ENCODE data around the gene TRIM46. TPM values are rescaled to one million over a fixed set of nuclear protein-coding genes. Genes with fewer than 3 reads are reported as not detected.
"Not testable (repeated sequence)": the region's sequence is repeated elsewhere in the genome, so short reads cannot be mapped to it uniquely, and the experiment has no call there.

TRIM46 gene
- total and polyA plus RNA-seq, 2 donors from 2014 or later: 0.28 to 2.1 TPM

GRCh38 chr1:155187456-155187891 lies 13.8 kb downstream of the TRIM46 start:
- Histone ChIP-seq H3K4me3 (ENCODE audit: low read length in 3 of 3) (peak overlapping the region in 1 of 3 donors; percentile 33), H3K9me3 (ENCODE audit: control insufficient read depth in 2 of 3, insufficient read depth in 1 of 3, low read length in 3 of 3) (no peaks in the 10 kb centered on the region), H3K9ac (ENCODE audit: low read length in 3 of 3) (peak overlapping the region in 1 of 3 donors; percentile 46), H3K27ac (ENCODE audit: low read depth in 2 of 2, low read length in 2 of 2) (peak overlapping the region; percentile 65 to 79), H3K27me3 (ENCODE audit: control insufficient read depth, insufficient read depth, low read length) (no peaks in the 10 kb centered on the region), H3K4me1 (ENCODE audit: control insufficient read depth in 2 of 3, insufficient read depth in 2 of 3, low read depth in 1 of 3, low read length in 3 of 3) (peaks cover 0 to 28% (median 7%) of the 10 kb centered on the region in 3 donors), H3K36me3 (ENCODE audit: control insufficient read depth in 2 of 3, insufficient read depth in 3 of 3, low read length in 3 of 3) (no peaks in the 10 kb centered on the region)
- intact Hi-C loops (cut with DNase I): no loop called here
- DNase-seq (peak in 1 of 5 donors; percentile 49), FAIRE-seq (no peak)
- TF ChIP-seq CTCF (IDR thresholded peaks at IDR 0.05; ENCODE audit: borderline replicate concordance, extremely low read depth, insufficient read depth): no peak

- peak overlapping the region in 1 of 3 donors; percentile 20 for H3K4me3 ChIP-seq (ENCODE audit: low read length in 3 of 3)
Observed at GRCh38 chr1:155188268-155188667, 14.6 kb downstream of the TRIM46 start.

GRCh38 chr1:155189926-155190325 lies 16.3 kb downstream of the TRIM46 start:
- H3K36me3 ChIP-seq (ENCODE audit: control insufficient read depth in 2 of 3, insufficient read depth in 3 of 3, low read length in 3 of 3); H3K27me3 ChIP-seq (ENCODE audit: control insufficient read depth, insufficient read depth, low read length); H3K4me3 ChIP-seq (ENCODE audit: low read length in 3 of 3); H3K9me3 ChIP-seq (ENCODE audit: control insufficient read depth in 2 of 3, insufficient read depth in 1 of 3, low read length in 3 of 3); intact Hi-C loops (cut with DNase I); FAIRE-seq; H3K9ac ChIP-seq (ENCODE audit: low read length in 3 of 3); H3K27ac ChIP-seq (ENCODE audit: low read depth in 2 of 2, low read length in 2 of 2): not testable (repeated sequence)
- H3K4me1 ChIP-seq (ENCODE audit: control insufficient read depth in 2 of 3, insufficient read depth in 2 of 3, low read depth in 1 of 3, low read length in 3 of 3): peaks cover 0 to 33% (median 7%) of the 10 kb centered on the region in 3 donors
- DNase-seq: peak in 1 of 5 donors; percentile 66

More at GRCh38 chr1:155188268-155188667, 14.6 kb downstream of the TRIM46 start:
- no peaks in the 10 kb centered on the region for H3K27me3 ChIP-seq (ENCODE audit: control insufficient read depth, insufficient read depth, low read length)
- intact Hi-C loops (cut with DNase I): no loop called here
- FAIRE-seq (no peak), DNase-seq (peak in 1 of 5 donors; percentile 60)
- H3K9ac ChIP-seq (ENCODE audit: low read length in 3 of 3): peak overlapping the region in 1 of 3 donors; percentile 31
- H3K4me1 ChIP-seq (ENCODE audit: control insufficient read depth in 2 of 3, insufficient read depth in 2 of 3, low read depth in 1 of 3, low read length in 3 of 3): peaks cover 0 to 28% (median 7%) of the 10 kb centered on the region in 3 donors
- TF ChIP-seq CTCF (IDR thresholded peaks at IDR 0.05; ENCODE audit: borderline replicate concordance, extremely low read depth, insufficient read depth): no peak
- H3K27ac ChIP-seq (ENCODE audit: low read depth in 2 of 2, low read length in 2 of 2): peak overlapping the region in 1 of 2 donors; percentile 32
- no peaks in the 10 kb centered on the region for H3K9me3 ChIP-seq (ENCODE audit: control insufficient read depth in 2 of 3, insufficient read depth in 1 of 3, low read length in 3 of 3)
- no peaks in the 10 kb centered on the region for H3K36me3 ChIP-seq (ENCODE audit: control insufficient read depth in 2 of 3, insufficient read depth in 3 of 3, low read length in 3 of 3)

DNA sequence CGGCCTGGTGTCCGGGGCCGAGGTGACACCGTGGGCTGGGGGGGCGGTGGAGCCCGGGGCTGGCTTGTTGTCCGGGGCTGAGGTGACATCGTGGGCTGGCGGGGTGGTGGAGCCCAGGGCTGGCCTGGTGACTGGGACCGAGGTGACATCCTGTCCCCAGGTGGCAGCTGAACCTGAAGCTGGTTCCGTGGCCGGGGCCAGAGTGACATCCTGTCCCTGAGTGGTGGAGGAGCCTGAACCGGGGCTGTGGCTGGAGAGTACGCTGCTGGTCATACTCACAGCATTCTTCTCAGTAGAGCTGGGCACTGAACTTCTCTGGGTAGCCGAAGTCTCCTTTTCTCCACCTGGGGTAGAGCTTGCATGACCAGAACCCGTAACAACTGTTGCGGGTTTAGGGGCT lies 18.3 kb downstream of the TRIM46 start:
- Histone ChIP-seq H3K36me3 (ENCODE audit: control insufficient read depth in 2 of 3, insufficient read depth in 3 of 3, low read length in 3 of 3) (no peaks in the 10 kb centered on the region), H3K4me3 (ENCODE audit: low read length in 3 of 3) (peak overlapping the region; percentile 1 to 69 (median 64)), H3K9ac (ENCODE audit: low read length in 3 of 3) (peak overlapping the region in 2 of 3 donors; percentile 73 to 90), H3K27me3 (ENCODE audit: control insufficient read depth, insufficient read depth, low read length) (no peaks in the 10 kb centered on the region), H3K9me3 (ENCODE audit: control insufficient read depth in 2 of 3, insufficient read depth in 1 of 3, low read length in 3 of 3) (no peaks in the 10 kb centered on the region), H3K4me1 (ENCODE audit: control insufficient read depth in 2 of 3, insufficient read depth in 2 of 3, low read depth in 1 of 3, low read length in 3 of 3) (peaks cover 0 to 18% (median 0%) of the 10 kb centered on the region in 3 donors), H3K27ac (ENCODE audit: low read depth in 2 of 2, low read length in 2 of 2) (peak overlapping the region; percentile 71 to 95)
- TF ChIP-seq CTCF (IDR thresholded peaks at IDR 0.05; ENCODE audit: borderline replicate concordance, extremely low read depth, insufficient read depth): no peak
- intact Hi-C loops (cut with DNase I): no loop called here
- DNase-seq (peak in 1 of 5 donors; percentile 81), FAIRE-seq (no peak)
